Measurements from ENCODE around the gene DPYD.

The DPYD gene

GRCh38 chr1:97174039-97174704 is 746.7 kb downstream of the DPYD start:
- Histone ChIP-seq H3K9ac (ENCODE audit: low read length) (no peak overlapping the region), H3K4me2 (ENCODE audit: low read depth, low read length) (no peak overlapping the region), H3K27me3 (replicated peaks; ENCODE audit: insufficient read depth, low read length) (no peaks in the 10 kb centered on the region), H4K20me1 (ENCODE audit: insufficient read depth, low read length) (no peaks in the 10 kb centered on the region), H3K4me3 (ENCODE audit: low read length) (no peak overlapping the region), H3K9me3 (replicated peaks; ENCODE audit: insufficient read depth, low read length) (no peaks in the 10 kb centered on the region), H3K27ac (ENCODE audit: low read length) (no peak overlapping the region), H3F3A (ENCODE audit: insufficient read depth, low read length) (no peaks in the 10 kb centered on the region), H3K79me2 (ENCODE audit: low read length) (no peaks in the 10 kb centered on the region), H3K9me2 (replicated peaks; ENCODE audit: insufficient read depth, low read length) (no peaks in the 10 kb centered on the region), H3K36me3 (replicated peaks; ENCODE audit: insufficient read depth, low read length) (no peaks in the 10 kb centered on the region), H2AFZ (ENCODE audit: low read length) (no peak overlapping the region), H3K4me1 (ENCODE audit: low read length) (no peaks in the 10 kb centered on the region)
- TF ChIP-seq EZH2phosphoT487 (IDR thresholded peaks at IDR 0.05; ENCODE audit: low read length) (no peak), CTCF (IDR thresholded peaks at IDR 0.05; ENCODE audit: low read length) (no peak), EZH2 (optimal IDR thresholded peaks at IDR 0.05; ENCODE audit: low read depth, low read length) (no peak)
- no peak for DNase-seq

- Histone ChIP-seq H4K20me1 (ENCODE audit: insufficient read depth, low read length) (no peaks in the 10 kb centered on the region), H3K27ac (ENCODE audit: low read length) (no peak overlapping the region), H3F3A (ENCODE audit: insufficient read depth, low read length) (no peaks in the 10 kb centered on the region), H2AFZ (ENCODE audit: low read length) (no peak overlapping the region), H3K36me3 (replicated peaks; ENCODE audit: insufficient read depth, low read length) (no peaks in the 10 kb centered on the region), H3K9me2 (replicated peaks; ENCODE audit: insufficient read depth, low read length) (no peaks in the 10 kb centered on the region), H3K4me1 (ENCODE audit: low read length) (no peaks in the 10 kb centered on the region), H3K9ac (ENCODE audit: low read length) (no peak overlapping the region), H3K9me3 (replicated peaks; ENCODE audit: insufficient read depth, low read length) (no peaks in the 10 kb centered on the region), H3K79me2 (ENCODE audit: low read length) (no peaks in the 10 kb centered on the region), H3K4me2 (ENCODE audit: low read depth, low read length) (no peak overlapping the region), H3K27me3 (replicated peaks; ENCODE audit: insufficient read depth, low read length) (no peaks in the 10 kb centered on the region), H3K4me3 (ENCODE audit: low read length) (no peak overlapping the region)
- no peak for DNase-seq
- no peak for TF ChIP-seq EZH2phosphoT487 (IDR thresholded peaks at IDR 0.05; ENCODE audit: low read length)
- TF ChIP-seq CTCF (IDR thresholded peaks at IDR 0.05; ENCODE audit: low read length): no peak
- TF ChIP-seq EZH2 (optimal IDR thresholded peaks at IDR 0.05; ENCODE audit: low read depth, low read length): no peak
Measured at GRCh38 chr1:97170300-97170699, 750.5 kb downstream of the DPYD start.

- H2AFZ ChIP-seq (ENCODE audit: low read length): no peak overlapping the region
- no peaks in the 10 kb centered on the region for H3K27me3 ChIP-seq (replicated peaks; ENCODE audit: insufficient read depth, low read length)
- no peak overlapping the region for H3K9ac ChIP-seq (ENCODE audit: low read length)
- no peaks in the 10 kb centered on the region for H3K36me3 ChIP-seq (replicated peaks; ENCODE audit: insufficient read depth, low read length)
- H3K79me2 ChIP-seq (ENCODE audit: low read length): no peaks in the 10 kb centered on the region
- no peaks in the 10 kb centered on the region for H3F3A ChIP-seq (ENCODE audit: insufficient read depth, low read length)
- DNase-seq: no peak
- H3K4me1 ChIP-seq (ENCODE audit: low read length): no peaks in the 10 kb centered on the region
- H3K4me3 ChIP-seq (ENCODE audit: low read length): no peak overlapping the region
- H3K9me2 ChIP-seq (replicated peaks; ENCODE audit: insufficient read depth, low read length): no peaks in the 10 kb centered on the region
- no peaks in the 10 kb centered on the region for H4K20me1 ChIP-seq (ENCODE audit: insufficient read depth, low read length)
- no peak for TF ChIP-seq EZH2 (optimal IDR thresholded peaks at IDR 0.05; ENCODE audit: low read depth, low read length)
- TF ChIP-seq EZH2phosphoT487 (IDR thresholded peaks at IDR 0.05; ENCODE audit: low read length): no peak
- no peak for TF ChIP-seq CTCF (IDR thresholded peaks at IDR 0.05; ENCODE audit: low read length)
- H3K4me2 ChIP-seq (ENCODE audit: low read depth, low read length): no peak overlapping the region
- no peaks in the 10 kb centered on the region for H3K9me3 ChIP-seq (replicated peaks; ENCODE audit: insufficient read depth, low read length)
- H3K27ac ChIP-seq (ENCODE audit: low read length): no peak overlapping the region
Measured at GRCh38 chr1:97168056-97168455, 752.8 kb downstream of the DPYD start.
